WI38 (cell line): ENCODE measurements around the gene LY9.
A peak's percentile ranks its signal among the peaks of the same experiment; 100 is the strongest.

ENCODE experiments used
- H3K4me3 ChIP-seq: 2 replicates; pipeline ENCODE4 v1.5.1; 2011; ENCODE audit warnings: low read depth, mild to moderate bottlenecking, control low read depth, low read length
- TF ChIP-seq, protein P1 (sequence below): IDR thresholded peaks from 2 replicates; pipeline ENCODE4 v1.5.1; 2012; ENCODE audit warnings: low read depth, mild to moderate bottlenecking, control low read depth, low read length

LY9 gene

DNA sequence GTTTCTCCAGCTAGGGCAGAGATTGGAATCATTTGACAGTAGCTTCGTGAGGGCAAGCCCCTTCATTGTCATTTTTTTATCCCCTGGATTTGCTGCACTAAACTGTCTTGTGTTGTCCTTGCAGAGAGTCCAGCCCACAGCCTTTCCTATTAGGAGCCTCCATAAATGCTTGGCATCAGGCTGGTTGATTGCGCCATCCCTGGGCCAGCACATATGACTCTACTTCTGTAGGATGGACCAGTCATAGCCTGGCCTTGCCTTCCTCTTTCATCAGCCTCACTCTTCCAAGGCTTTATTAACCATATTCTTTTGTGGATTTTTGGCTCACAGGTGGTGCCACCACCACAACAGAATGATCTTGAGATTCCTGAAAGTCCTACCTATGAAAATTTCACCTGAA, 31.4 kb downstream of the LY9 start:
- no peak overlapping the region for H3K4me3 ChIP-seq
- TF ChIP-seq, protein P1, sequence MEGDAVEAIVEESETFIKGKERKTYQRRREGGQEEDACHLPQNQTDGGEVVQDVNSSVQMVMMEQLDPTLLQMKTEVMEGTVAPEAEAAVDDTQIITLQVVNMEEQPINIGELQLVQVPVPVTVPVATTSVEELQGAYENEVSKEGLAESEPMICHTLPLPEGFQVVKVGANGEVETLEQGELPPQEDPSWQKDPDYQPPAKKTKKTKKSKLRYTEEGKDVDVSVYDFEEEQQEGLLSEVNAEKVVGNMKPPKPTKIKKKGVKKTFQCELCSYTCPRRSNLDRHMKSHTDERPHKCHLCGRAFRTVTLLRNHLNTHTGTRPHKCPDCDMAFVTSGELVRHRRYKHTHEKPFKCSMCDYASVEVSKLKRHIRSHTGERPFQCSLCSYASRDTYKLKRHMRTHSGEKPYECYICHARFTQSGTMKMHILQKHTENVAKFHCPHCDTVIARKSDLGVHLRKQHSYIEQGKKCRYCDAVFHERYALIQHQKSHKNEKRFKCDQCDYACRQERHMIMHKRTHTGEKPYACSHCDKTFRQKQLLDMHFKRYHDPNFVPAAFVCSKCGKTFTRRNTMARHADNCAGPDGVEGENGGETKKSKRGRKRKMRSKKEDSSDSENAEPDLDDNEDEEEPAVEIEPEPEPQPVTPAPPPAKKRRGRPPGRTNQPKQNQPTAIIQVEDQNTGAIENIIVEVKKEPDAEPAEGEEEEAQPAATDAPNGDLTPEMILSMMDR = no peak

DNA sequence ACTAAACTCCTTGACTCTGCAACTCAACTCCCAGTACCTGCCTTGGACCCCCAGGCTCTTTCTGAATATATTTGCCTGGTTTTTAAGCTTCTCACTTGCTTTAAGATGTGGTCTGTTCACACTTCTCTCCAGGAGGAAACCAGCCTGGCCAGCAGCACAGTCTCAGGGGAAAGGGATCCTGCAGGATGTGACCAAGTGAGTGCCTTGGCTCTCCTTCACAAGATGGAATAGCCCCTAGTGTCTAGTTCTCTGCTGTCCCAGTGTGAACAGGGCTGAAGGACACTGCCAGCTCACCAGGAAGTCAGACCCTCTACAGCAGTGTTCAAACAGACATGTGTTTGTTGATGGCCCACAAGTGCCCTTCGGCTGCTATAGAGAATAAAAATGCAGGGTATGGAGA, 33.8 kb downstream of the LY9 start:
- TF ChIP-seq, protein P1 = no peak

DNA sequence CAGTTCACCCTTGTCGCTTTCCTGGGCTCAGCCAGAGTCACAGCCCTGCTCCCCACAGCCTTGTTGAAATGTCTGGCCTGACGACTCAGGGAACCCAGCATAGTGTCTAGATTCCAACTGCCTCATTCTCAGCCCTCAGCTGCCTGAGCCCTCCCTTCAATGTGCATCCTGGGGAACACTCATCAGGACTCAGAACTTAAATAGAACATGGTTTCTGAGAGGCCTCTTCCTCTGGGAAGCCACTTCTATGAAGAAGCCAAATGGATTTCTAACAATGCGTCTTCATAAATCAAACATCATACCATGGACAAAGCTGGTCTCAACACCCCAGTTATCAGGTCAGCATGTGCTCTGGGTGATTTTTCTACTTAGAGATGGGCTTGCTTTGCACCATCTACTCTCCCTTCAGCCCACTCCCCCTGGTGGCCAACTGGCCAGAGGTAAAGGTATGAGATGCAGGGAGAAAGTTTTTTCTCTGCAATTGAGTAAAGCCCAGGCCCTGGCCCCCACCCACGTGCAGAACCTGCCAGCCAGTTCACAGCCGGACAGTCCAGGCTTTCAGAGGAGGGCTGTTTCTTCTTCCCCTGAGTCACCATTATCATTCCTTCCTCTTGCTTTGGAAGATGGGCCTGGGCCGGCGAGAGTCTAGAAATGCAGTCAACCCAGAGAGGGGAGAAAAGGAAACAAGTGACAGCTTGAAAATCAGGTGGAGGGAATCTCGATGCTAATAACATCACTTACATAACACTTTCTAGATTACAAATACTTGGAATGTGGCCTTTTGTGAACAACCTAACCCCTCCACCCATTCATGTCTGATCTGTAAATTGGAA, 34.6 kb downstream of the LY9 start:
- no peak overlapping the region for H3K4me3 ChIP-seq
- TF ChIP-seq, protein P1 = peak; percentile 56

More for the DNA sequence above, 33.8 kb downstream of the LY9 start:
- no peak overlapping the region for H3K4me3 ChIP-seq

DNA sequence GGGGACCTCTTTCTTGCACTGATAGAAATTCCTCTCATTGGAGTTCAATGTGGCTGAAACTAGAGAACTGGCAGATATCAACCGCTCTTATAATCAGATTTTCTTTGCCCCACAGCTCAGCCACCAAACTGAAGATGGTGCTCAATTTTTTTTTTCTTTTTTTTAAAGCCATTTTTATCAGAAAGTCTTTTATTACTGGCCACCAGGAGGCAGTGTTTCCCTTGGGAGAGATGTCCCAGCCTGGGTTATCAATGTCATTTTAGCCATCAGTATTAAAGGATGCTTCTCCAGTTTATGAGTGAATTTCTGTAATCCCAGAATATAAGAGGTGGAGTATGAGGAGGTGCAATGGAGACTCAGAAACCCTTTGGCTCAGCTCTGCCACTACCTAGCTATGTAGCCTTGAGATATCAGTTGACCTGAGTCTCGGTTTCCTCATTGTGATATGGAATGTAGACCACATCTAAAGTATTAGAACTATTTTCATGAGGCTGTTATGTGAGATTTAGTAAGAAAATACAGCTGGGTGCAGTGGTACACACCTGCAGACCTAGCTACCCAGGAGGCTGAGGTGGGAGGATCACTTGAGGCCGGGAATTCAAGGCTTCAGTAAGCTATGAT, 39.1 kb downstream of the LY9 start:
- TF ChIP-seq, protein P1 = peak; percentile 32; the same call in 1 of the 2 replicates
- H3K4me3 ChIP-seq = no peak overlapping the region

DNA sequence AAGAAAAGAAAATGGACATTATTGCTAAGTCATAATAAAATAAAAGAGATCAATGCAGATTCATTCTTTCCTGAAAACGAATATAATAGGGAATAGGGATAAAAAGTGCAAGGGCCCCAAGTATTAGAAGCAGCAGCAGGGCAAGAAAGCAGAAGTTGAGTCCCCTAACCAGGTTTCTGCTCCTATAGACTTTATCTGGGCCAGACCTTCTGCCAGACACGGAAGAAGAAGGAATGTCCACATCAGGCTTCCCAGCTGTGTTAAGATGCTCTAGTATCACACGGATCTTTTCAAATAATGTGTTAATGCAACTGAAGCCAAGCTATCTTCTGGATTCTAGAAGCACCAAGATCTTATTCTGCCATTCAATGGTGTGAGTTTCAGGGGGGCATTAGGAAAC, 39.8 kb downstream of the LY9 start:
- TF ChIP-seq, protein P1 = no peak
- no peak overlapping the region for H3K4me3 ChIP-seq

DNA sequence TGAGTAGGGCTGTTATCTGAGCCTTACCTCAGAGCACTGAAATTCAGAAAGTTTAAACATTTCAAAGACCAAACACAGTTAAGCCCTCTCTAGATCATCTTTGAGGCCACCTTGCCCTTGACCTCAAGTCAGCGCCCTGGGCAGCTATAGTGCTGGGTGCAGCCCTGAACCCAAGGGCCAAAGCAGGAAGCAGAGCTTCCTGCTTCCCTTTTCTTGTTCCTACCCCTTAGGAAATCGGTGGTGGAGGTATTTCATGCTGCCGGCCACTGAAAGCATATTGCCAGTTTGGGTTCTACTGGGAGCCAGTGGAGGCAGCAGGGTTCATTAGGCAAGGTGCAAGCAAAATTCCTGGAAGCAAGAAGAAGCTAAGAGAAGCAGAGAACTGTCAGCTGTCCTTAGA, 40.6 kb downstream of the LY9 start:
- no peak overlapping the region for H3K4me3 ChIP-seq
- TF ChIP-seq, protein P1 = no peak

DNA sequence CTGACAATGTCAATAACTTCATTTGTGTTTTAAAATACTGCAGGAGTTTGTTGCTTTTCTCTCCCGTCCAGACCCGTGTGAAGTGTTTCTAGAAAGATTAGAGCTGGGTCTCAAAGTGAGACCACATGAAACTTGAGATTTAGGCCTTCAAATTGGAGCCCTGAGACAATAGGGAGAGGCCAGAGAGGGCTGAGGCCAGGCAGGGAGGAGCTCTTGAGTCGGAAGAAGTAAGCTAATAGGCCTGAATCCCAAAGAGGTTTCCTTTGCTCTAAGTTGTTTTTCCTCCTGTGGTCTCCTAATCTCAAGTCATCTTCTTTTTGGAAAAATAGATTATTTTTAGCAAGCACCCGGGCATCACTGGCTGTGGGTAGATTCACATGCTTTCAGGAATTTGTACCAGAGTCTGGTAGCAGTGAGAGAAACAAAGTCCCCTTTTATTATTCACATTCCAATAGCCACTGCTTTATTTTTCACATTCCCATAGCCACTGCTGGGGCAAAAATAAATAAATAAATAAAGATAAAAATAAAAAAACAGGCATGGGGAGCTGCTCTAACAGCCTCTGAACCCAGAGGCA, 41.1 kb downstream of the LY9 start:
- H3K4me3 ChIP-seq = no peak overlapping the region
- TF ChIP-seq, protein P1 = no peak
